ENCODE results near the gene CORO1C.
"Not testable (repeated sequence)": the region's sequence is repeated elsewhere in the genome, so short reads cannot be mapped to it uniquely, and the experiment has no call there.

Gene CORO1C

DNA sequence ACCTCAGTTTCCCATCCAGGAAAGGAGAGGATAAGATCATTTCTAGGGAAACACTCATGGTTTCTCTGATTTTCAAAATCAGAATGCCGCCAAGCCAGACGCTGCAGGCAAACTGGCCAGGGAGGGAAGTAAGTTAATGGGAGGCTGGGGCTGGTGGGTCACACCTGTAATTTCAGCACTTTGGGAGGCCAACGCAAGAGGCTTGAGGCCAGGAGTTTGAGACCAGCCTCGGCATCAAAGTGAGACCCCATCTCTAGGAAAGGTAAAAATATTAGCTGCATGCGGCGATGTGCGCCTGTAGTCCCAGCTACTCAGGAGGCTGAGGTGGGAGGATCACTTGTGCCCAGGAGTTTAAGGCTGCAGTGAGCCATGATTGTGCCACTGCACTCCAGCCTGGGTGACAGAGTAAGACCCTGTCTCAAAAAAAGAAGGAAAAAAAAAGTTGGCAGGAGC lies 98.2 kb downstream of the CORO1C start:
- DNase-seq: no peak

DNA sequence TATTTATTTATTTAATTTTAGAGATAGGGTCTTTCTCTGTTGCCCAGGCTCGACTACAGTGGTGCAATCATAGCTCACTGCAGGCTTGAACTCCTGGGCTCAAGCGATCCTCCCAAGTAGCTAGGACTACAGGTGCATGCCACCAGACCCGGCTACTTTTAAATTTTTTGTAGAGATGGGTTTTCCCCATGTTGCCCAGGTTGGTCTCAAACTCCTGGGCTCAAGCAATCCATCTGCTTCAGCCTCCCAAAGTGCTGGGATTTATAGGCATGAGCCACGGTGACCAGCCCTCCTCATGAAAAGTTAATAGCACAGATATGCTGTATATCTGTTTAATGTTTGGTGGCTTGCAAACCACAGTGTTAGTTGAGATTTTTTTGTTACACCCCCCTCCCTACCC lies 100.1 kb downstream of the CORO1C start:
- not testable (repeated sequence) for DNase-seq

DNA sequence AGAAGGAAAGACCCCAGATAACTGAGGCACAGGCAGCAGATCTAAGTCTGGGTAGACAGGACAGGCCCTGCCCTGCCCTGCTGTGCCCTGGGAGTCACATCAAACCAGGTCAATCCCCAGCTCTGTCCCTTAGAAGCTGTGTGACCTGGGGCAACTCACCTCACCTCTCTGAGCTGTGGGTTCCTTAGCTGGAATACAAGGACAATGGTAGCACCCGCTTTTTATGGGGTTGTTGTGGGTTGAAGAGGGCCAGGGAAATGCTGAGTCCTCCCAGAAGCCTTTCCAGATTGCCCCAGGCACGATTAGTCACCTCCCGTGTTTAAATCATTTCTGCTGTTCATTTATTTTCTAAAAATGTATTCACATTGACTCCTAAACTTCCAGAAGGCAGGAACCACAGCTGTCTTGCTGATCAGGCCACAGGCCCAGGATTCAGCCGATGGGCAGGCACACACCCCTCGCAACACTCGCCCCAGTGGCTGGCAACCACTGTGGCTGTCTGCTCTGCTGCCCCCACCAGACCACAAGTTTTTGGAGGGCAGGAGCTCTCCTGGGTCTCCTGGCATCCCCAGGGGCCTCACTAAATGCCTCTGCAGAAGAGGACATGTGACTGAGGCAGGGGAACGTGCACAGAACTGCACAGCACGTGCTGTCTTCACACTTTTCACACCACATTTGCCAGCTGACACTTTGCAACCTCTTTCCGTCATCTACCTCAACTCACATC lies 100.7 kb downstream of the CORO1C start:
- DNase-seq: no peak

DNA sequence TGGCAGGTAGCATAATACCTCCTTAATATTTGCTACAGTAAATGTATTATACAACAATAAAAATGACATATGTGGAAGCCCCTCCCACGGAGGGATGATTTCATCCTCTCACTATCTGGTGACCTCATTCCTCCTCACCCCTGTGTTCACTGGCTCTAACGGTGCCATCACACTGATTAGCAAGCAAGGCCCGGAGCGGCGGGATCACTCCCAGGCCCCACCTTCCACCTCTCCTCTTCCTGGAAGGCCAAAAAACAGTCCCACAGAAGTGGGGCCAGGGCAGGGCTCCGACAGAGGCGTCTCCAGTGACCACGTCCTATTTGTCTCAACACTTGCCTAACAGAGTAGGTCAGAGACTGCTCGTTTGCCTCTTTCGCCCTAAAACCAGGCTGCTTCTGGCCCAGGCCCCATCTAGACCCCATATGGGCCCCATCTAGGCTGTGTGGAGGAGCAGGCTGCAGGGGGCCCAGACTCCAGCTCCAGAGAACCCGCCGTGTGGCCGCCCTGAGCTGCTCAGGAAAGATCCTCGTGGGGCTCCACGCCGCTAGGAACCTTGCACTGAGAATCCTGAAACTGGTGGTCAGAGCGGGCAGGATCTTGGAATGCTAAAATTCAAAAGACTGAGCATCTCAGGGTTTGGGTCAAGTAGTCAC lies 101.4 kb downstream of the CORO1C start:
- DNase-seq: no peak

DNA sequence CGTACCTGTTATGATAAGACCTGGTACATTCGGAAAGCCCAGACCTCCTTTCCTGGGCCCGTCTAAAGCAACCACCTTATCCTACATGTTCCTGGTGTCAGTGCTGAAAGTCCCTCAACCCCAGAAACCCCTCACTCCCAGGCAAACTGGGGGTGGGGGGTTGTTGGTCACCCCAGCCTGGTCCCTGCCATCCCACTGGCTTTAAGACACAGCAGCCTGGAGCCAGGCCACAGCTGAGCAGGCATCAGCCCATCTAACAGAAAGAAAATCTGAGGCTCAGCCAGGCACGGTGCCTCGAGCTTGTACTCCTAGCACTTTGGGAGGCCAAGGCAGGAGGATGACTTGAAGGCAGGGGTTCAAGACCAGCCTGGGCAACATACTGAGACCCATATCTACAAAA lies 102.2 kb downstream of the CORO1C start:
- DNase-seq: no peak

DNA sequence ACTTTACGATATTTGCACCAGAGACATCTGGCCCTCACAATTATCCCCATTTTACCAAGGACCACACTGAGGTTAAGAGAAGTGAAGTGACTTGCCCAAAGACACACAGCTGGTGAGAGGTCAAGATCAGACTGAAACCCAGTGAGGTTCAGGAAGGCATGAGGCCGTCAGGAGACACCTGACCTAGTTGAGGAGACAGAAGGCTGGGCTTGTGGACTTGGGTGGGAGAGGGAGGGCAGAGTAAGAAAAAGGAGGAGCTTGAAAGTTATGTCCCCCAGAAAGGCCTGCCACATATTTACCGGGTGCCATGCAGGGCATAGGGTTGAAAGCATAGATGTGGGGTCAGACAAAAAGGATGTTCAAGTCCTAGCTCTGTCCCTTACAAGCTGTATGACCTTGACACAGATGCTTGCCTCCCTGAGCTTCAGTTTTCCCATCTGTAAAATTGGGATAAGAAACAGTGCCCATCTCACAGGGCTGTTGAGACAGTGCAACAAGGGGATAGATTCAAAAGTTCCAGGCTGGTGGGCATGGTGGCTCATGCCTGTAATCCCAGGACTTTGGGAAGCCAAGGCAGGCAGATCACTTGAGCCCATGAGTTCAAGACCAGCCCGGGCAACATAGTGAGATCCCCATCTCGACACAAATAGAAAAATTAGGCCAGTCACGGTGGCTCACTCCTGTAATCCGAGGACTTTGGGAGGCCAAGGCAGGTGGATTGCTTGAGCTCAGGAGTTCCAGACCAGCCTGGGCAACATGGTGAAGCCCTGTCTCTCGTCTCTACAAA lies 104.0 kb downstream of the CORO1C start:
- no peak for DNase-seq

DNA sequence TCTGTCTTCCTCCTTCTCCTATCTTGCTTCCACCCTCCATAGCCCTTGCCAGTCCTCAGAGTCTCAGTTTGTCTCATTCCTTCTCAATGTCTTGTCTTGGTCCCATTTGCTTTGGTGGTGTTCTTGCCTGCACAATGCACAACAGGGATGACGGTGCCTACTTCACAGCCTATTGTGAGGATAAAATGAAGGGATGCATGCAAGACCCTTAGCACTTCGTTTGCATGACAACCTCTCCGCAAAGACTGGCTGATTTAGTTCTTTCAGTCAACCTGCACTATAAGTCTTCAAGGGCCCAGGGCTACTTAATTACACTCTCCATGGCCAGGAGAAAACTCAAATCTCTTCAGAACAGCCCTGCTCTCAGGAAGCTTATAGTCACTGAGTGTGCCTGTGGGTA lies 106.1 kb downstream of the CORO1C start:
- no peak for DNase-seq

DNA sequence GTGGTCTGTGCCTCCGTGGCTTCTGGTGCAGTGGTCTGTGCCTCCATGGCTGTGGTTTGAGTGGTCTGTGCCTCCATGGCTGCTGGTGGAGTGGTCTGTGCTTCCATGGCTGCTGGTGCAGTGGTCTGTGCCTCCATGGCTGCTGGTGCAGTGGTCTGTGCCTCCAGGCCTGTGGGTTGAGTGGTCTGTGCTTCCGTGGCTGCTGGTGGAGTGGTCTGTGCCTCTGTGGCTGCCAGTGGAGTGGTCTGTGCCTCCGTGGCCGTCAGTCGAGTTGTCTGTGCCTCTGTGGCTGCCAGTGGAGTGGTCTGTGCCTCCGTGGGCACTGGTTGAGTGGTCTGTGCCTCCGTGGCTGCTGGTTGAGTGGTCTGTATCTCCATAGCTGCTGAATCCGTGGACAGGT lies 107.7 kb downstream of the CORO1C start:
- DNase-seq: no peak

DNA sequence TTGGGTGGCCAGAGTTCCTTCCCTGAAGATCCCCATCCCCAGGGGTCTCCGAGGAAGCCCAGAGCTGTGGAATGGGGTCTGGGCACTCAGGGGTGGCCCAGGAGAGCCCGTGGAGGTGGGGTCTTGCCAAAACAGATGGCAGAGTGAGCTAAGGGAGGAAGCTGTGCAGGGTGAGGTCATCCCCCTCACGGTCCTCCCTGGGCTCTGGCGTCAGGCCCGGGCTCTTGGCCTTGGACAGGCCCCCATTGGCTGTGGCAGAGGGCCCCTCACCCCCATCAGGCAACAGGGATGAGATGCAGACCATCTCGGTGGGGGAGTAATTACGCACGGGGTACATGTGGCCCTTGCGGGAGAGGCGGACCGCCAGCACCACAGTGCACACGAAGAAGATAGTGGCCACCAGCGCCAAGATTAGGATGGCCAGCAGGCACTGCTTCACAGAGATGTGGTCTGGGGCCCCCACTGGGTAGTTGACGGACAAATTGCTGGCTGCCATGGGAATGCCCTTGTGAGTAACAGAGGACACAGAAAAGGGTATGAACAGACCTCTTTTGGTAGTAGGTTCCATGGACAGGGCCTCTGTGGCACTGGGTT lies 108.3 kb downstream of the CORO1C start:
- DNase-seq: no peak

DNA sequence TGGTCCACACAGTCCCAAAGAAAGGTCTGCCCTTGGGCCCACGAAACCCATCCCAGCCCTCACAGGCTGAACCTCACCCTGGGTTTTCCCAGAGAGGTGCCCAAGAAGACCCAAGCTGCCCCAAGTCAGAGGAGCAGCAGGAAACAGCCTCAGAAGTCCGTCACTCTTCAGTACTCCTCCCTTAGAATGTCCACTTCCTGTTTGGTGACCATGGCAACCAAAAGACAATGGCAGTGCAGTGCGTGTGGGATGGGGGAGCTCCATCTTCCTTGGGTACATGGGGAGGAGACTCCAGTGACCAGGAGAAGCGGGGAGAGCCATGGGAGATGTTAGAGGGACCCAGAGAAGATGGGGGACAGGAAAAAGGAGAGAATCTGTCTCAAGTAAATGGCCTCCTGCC lies 108.9 kb downstream of the CORO1C start:
- DNase-seq: no peak

DNA sequence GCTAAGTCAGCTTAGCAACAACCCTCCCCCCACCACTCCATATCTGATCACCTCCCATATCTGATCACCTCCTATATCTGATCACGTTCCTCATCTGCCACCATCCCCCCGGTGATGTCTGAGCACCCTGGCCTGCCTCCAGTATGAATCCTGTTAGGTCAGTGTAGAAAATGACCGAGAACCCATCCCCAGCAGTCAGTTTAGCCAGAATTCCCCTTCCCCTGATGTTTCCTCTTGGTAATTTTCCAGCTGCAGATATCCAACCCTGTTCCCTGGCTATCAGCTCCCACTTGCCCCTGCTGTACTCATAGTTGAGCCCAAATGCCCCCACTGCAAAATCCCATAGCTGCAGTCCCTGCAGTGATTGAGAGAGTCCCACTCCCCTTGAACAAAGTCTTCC lies 110.2 kb downstream of the CORO1C start:
- no peak for DNase-seq

DNA sequence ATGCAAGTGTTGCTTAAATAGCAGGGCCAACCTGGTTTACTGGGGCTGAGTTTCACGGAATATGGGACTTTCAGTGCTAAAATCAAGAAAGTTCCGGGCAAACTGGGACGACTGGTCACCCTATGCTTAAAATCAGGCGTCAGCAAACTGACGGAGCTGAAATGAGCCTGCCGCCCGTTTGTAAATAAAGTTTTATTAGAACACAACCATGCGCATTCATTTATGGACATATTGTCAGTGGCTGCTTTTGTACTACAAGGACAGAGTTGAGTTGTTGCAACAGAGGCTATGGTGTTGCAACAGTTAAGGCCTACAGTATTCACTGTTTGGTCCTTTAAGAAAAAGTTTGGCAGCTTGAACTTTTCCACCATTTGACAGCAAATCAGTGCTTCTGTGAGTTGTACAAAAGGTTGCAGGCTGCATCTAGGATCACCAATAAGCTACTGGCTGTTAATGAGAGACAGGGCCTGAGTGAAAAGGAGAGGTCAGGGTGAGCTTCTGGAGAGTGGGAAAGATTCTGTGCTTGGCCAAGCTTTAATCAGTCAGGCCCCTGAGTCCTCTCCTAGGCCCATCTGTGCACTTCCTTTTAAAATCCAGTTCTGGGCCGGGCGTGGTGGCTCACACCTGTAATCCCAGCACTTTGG lies 111.0 kb downstream of the CORO1C start:
- no peak for DNase-seq

DNA sequence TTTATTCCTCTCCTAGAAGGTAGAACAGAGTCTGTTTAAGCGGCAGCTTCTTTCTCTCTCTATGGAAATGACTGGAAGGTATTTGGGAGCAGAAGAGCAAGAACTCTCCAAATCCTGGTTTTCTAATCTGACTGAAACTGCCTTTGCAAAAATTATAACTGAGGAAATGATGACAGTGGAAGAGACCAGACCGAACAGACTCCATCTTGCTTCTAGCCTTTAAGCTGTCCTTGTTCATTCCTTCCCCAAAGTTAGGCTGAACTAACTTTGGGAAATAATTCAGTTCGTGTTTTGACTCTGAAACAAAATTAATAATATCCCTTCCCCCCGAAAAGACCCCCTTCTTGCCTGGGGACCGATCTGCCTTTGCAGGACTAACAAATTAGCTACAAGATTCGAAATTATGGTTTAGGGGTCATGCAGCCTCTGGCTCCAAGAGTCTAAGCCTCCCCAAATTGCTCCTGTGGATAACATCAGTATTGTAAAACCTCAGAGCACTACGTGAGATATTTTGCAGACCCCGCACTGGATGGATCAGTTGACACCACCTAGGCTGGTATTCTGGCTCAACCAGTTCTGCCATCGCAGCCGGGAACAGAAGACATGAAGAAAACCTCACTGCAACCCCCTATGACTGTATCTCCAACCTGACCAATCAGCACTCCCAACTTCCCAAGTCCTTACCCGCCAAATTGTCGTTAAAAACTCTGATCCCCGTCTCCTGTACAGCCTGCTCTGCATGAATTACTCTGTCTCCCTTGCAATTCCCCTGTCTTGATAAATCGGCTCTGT lies 111.8 kb downstream of the CORO1C start:
- DNase-seq: no peak

DNA sequence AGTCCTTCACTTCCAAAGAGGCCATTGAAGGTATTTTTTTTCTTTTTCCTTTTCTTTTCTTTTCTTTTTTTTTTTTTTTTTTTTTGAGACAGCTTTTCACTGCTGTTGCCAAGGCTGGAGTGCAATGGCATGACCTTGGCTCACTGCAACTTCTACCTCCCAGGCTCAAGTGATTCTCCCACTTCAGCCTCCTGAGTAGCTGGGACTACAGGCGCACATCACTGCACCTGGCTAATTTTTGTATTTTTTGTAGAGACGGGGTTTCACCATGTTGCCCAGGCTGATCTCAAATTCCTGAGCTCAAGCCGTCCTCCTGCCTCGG lies 112.4 kb downstream of the CORO1C start:
- DNase-seq: not testable (repeated sequence)

DNA sequence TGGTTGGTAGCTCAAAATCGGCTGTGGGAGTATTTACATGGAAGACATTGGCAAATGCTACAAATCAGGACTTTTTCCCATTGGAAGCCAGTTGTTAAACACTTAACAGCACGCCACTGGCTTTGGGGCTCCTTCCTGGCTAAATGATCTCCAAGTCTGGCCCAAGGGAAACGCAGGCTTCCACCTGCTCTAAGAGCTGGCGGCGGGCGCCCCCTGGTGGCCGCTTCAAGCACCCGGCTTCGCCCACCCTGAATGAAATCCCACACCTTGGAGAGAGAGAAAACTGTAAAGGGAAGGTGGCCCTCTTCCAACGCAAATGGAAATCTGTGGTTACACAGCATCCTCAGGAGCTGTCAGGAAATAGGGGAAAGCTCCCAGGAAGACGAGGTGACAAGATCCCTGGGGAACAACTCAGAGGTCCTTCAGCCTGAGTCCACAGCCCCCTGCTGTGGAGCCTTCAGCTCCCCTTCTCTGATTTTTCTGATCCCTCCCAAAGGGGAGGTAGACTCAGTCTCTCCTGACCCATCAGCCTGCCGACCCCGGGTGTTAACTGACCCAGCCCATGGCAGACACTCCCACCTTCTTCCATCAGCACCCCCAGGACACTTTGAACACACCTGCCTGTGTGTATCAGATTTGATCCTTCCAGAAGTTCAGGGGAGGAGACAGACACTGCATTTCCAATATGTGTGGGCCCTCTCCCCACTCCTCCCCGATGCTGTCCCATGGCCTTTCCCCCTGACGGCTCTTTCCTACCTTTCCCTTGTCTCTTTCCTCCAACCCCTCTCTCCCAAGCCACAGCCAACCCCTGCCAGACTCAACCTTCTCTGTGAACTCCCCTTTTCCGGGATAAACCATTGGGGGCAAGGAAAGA lies 113.0 kb downstream of the CORO1C start:
- DNase-seq: peak; percentile 79

DNA sequence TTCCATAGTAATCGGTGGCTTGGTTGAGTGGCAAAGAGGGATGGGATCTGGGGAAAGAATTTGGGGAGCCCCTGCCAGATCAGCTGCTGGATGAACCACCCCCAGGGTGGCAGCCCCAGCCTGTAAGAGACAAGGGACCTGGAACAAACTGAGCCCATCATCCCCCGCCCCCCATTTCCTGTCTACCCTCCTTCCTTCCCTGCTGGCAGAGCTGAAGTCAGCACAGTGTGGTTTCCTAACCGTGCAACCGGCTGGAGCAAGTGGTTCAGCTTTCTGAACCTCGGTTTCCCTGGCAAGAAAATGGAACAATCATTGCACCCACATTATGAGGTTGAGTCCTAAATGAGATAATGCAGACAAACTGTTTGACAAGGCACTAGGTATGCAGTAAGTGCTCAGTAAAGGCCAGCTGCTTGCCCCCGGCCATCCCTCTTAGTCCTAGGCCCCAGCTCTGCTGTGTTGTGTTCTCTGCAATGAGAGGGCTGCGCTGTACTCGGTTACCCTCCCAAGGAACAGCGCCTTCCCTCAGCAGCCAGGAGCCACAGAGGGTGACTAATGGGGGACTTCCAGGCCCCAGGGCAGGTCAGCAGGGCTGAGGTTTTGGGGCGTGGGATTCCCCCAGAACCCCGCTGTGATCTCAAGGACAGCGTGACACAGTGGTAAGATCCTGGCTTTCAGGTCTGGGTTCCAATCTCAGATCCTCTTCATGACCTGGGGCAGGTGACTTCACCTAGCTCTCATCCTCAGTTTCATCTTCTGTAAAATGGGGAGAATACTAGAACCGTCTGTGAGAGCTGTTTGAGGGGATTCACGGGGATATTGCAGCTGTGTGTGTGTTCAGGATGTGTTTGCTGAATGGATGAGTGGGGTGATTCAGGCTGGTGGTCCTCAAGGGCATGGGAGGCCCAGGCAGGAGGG lies 114.1 kb downstream of the CORO1C start:
- no peak for DNase-seq

DNA sequence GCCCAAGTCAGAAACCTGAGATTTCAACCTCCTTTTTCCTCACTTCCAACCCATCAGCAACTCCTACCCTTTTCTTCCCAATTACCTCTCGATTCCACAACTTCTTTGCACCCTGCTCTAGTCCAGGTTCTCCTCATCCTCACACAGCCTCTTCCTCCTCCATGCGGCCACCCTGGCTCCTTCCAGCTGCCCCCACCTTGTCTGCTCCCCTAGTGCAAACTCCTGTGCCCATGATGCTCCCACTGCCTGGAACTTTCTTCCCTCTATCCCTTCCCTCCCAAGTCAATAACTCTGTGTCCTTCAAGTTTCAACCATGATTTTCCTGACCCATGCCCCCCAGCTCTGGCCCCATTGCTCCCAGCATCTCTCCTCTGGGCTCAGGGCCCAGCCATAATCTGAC lies 115.0 kb downstream of the CORO1C start:
- no peak for DNase-seq

DNA sequence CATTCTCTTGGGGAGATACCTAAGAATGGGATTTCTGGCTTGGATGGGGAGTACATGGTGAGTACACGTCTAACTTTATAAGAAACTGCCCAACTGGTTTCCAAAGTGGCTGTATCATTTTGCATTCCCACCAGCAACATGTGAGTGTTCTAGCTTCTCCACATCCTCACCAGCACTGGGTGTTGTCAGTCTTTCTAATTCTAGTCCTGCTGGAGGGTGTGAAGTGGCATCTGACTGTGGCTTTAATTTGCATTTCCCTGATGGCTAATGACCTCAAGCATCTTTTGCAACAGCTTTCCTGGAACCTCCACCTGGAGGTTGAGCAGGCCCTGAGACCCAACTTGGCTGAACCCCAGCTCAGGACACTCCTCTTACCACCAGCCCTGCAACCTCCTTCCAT lies 115.4 kb downstream of the CORO1C start:
- no peak for DNase-seq

DNA sequence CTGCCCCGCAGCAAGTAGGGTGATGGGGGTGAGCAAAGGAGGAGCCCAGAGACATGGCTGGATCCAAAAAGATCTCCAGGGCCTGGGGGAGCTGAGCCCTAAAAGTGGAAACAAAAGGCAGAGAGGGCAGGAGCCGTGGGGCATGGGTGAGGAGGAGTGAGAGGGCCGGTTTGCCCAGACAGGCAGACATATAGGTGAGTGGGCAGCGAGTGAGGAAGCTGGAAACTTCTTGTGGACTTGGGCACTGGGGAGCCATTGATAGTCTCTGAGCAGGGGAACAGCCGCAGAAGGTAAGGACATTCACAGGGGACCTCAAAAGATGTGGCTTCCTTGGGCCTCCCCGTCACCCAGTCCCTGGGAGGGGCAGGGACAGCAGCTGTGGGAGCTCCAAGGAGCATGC lies 116.7 kb downstream of the CORO1C start:
- DNase-seq: no peak

DNA sequence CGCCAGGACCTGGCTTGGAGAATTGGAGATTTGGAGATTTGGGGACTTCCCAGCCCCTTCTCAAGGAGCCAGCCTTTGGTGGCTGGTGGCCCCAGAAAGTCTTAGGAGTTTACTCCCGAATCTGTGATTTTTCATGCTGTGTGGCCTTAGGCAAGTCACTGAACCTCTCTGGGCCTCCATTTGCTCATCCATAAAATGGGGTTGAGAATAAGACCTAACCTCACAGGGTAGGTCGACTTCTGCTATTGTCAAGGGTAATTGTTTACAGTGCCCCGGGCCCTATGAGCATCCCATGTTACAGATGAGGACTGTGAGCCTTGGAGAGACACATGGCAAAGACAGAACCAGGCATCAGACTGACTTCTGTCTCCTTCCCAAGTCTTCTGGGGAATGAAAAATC lies 117.3 kb downstream of the CORO1C start:
- no peak for DNase-seq

Measured in NCI-H1105 (cell line).